SK-N-SH (cell line): ENCODE results near the gene GOLPH3. TPM values are rescaled to one million over a fixed set of nuclear protein-coding genes. Genes with fewer than 3 reads are reported as not detected.

Experiments used
- CTCF ChIA-PET: fragments of 300-600, 350-600 bp; formaldehyde crosslinking; extraction: SDS; loops from one replicate; lab custom pipeline; 2021; lab: Yijun Ruan, JAX
- POLR2A ChIA-PET: fragments of 350-600 bp; sonication (Branson Sonifier 250); formaldehyde crosslinking; extraction: SDS; loops from one replicate; lab custom pipeline; 2020; ENCODE audit warnings: antibody characterized with exemption, inconsistent platforms; lab: Yijun Ruan, JAX
- DNase-seq: peaks from one replicate; pipeline ENCODE4 v3.0.0; 2012
- H2AFZ ChIP-seq: fragments of 200-600 bp; sonication (generic); 2 replicates; pipeline ENCODE4 v1.8.1; 2016; ENCODE audit warnings: antibody characterized with exemption, mild to moderate bottlenecking, low read depth
- H3F3A ChIP-seq: fragments of 200-600 bp; sonication (generic); replicated peaks from 2 replicates; pipeline ENCODE3; 2016; ENCODE audit warnings: antibody characterized with exemption, mild to moderate bottlenecking; ENCODE audit not compliant: insufficient read depth
- H3K27ac ChIP-seq, 2 experiments: fragments of 200-500 bp in 1 of 2; fragments of 200-600 bp in 1 of 2; sonication (Bioruptor generic) in 1 of 2; sonication (generic), shearing (Covaris generic) in 1 of 2; 2 replicates each; pipeline versions ENCODE4 v1.5.1 to v1.6.1; 2014 to 2016; ENCODE audit warnings: low read depth in 2 of 2, inconsistent platforms in 1 of 2, low read length in 1 of 2, mild to moderate bottlenecking in 1 of 2, mixed read lengths in 1 of 2
- H3K27me3 ChIP-seq: fragments of 200-600 bp; sonication (generic), shearing (Covaris generic); 2 replicates; pipeline ENCODE4 v1.6.1; 2016; ENCODE audit warnings: mixed run types; ENCODE audit not compliant: insufficient read depth
- H3K36me3 ChIP-seq, 2 experiments: fragments of 200-500 bp in 1 of 2; fragments of 200-600 bp in 1 of 2; sonication (Bioruptor generic) in 1 of 2; sonication (generic) in 1 of 2; replicated peaks in 1 of 2; 2 replicates each; pipeline versions ENCODE3 to v1.5.1; 2014 to 2016; ENCODE audit warnings: low read length in 1 of 2, mild to moderate bottlenecking in 1 of 2; ENCODE audit not compliant: insufficient read depth in 2 of 2, control insufficient read depth in 1 of 2
- H3K4me1 ChIP-seq, 2 experiments: fragments of 200-500 bp in 1 of 2; fragments of 200-600 bp in 1 of 2; sonication (Bioruptor generic) in 1 of 2; sonication (generic), shearing (Covaris generic) in 1 of 2; 2 replicates each; pipeline versions ENCODE4 v1.5.1 to v1.6.1; 2014 to 2016; ENCODE audit warnings: low read depth in 1 of 2, low read length in 1 of 2, mixed run types in 1 of 2; ENCODE audit not compliant: insufficient read depth in 2 of 2, control insufficient read depth in 1 of 2
- H3K4me2 ChIP-seq: fragments of 200-600 bp; sonication (generic), shearing (Covaris generic); 2 replicates; pipeline ENCODE4 v1.6.1; 2017; ENCODE audit warnings: mixed run types
- H3K4me3 ChIP-seq, 2 experiments: fragments of 200-500 bp in 1 of 2; fragments of 200-600 bp in 1 of 2; sonication (Bioruptor generic) in 1 of 2; sonication (generic), shearing (Covaris generic) in 1 of 2; 2 replicates each; pipeline versions ENCODE4 v1.5.1 to v1.8.1; 2014 to 2016; ENCODE audit warnings: low read depth in 2 of 2, inconsistent platforms in 1 of 2, low read length in 1 of 2, mild to moderate bottlenecking in 1 of 2, mixed read lengths in 1 of 2, moderate library complexity in 1 of 2
- H3K79me2 ChIP-seq: fragments of 200-600 bp; sonication (generic); 2 replicates; pipeline ENCODE4 v1.8.1; 2017; ENCODE audit warnings: mild to moderate bottlenecking; ENCODE audit not compliant: insufficient read depth
- H3K9ac ChIP-seq: fragments of 200-600 bp; sonication (generic); 2 replicates; pipeline ENCODE4 v1.6.1; 2017; ENCODE audit warnings: mixed run types
- H3K9me2 ChIP-seq: fragments of 200-600 bp; sonication (generic); 2 replicates; pipeline ENCODE4 v1.6.1; 2017; ENCODE audit warnings: mixed run types
- H3K9me3 ChIP-seq: fragments of 200-600 bp; sonication (generic); 2 replicates; pipeline ENCODE4 v1.6.1; 2017; ENCODE audit warnings: mixed run types, mild to moderate bottlenecking, moderate library complexity
- H4K20me1 ChIP-seq: fragments of 200-600 bp; sonication (generic); 2 replicates; pipeline ENCODE4 v1.6.1; 2017; ENCODE audit warnings: mild to moderate bottlenecking, mixed run types; ENCODE audit not compliant: insufficient read depth
- EP300 ChIP-seq, 2 experiments: IDR thresholded peaks; 2 replicates each; pipeline versions ENCODE4 v1.4.0 to v1.6.1; 2012; ENCODE audit warnings: borderline replicate concordance in 1 of 2, low read depth in 1 of 2, low read length in 1 of 2
- EZH2phosphoT487 ChIP-seq: fragments of 200-600 bp; sonication (generic); IDR thresholded peaks from 2 replicates; pipeline ENCODE4 v1.6.1; 2017; ENCODE audit warnings: low read depth, mixed run types, mild to moderate bottlenecking, antibody characterized with exemption, moderate library complexity, borderline replicate concordance
- FOXJ3 ChIP-seq: sonication (generic); formaldehyde crosslinking; IDR thresholded peaks from 2 replicates; pipeline ENCODE4 v1.5.1; 2020; ENCODE audit warnings: mild to moderate bottlenecking, missing genetic modification reagents
- FOXM1 ChIP-seq: IDR thresholded peaks from 2 replicates; pipeline ENCODE4 v1.4.0; 2012; ENCODE audit warnings: low read depth, mild to moderate bottlenecking
- GATA2 ChIP-seq: sonication (generic); formaldehyde crosslinking; IDR thresholded peaks from 2 replicates; pipeline ENCODE4 v1.5.0; 2020; ENCODE audit warnings: mild to moderate bottlenecking, missing genetic modification reagents
- JUND ChIP-seq: IDR thresholded peaks from 2 replicates; pipeline ENCODE4 v1.4.0; 2012
- MEF2A ChIP-seq: IDR thresholded peaks from 2 replicates; pipeline ENCODE4 v1.4.0; 2012; ENCODE audit warnings: low read depth, borderline replicate concordance
- RCOR1 ChIP-seq: fragments of 150-350 bp; IDR thresholded peaks from 2 replicates; pipeline ENCODE4 v1.6.1; 2017; ENCODE audit warnings: antibody characterized with exemption, low read length
- RFX5 ChIP-seq: IDR thresholded peaks from 2 replicates; pipeline ENCODE4 v1.6.1; 2012; ENCODE audit warnings: mild to moderate bottlenecking, improper control_type of control experiment, low read length
- RXRA ChIP-seq: IDR thresholded peaks from 2 replicates; pipeline ENCODE4 v1.4.0; 2012; ENCODE audit warnings: low read depth, mild to moderate bottlenecking, borderline replicate concordance
- SIN3A ChIP-seq: IDR thresholded peaks from 2 replicates; pipeline ENCODE4 v1.6.1; 2012; ENCODE audit warnings: low read depth, mild to moderate bottlenecking, low read length, moderate library complexity, borderline replicate concordance
- SMC3 ChIP-seq: IDR thresholded peaks from 2 replicates; pipeline ENCODE4 v1.6.1; 2012; ENCODE audit warnings: low read depth, low read length, improper control_type of control experiment
- TEAD4 ChIP-seq: IDR thresholded peaks from 2 replicates; pipeline ENCODE4 v1.4.0; 2012; ENCODE audit warnings: mild to moderate bottlenecking, borderline replicate concordance; ENCODE audit not compliant: insufficient read depth
- WGBS: methylation state at CpG from one replicate; pipeline ENCODE4 v1.1.6; 2017; ENCODE audit warnings: low lambda C conversion rate; 5-methylcytosine and 5-hydroxymethylcytosine counted together
- polyA plus RNA-seq, 3 experiments: library from polyadenylated mRNA; depleted of rRNA; stranded (reverse); fragments of >200 nt; gene quantifications; 2 replicates each; pipeline ENCODE4 v1.2.3, GENCODE V29; 2012
- TF ChIP-seq, protein P1 (sequence below): fragments of 200-600 bp; sonication (generic); IDR thresholded peaks from 2 replicates; pipeline ENCODE4 v1.6.1; 2017; ENCODE audit warnings: antibody characterized with exemption, mild to moderate bottlenecking, moderate library complexity
- TF ChIP-seq, protein P2 (sequence below): IDR thresholded peaks from 2 replicates; pipeline ENCODE4 v1.4.0; 2012; ENCODE audit warnings: low read depth, borderline replicate concordance
- TF ChIP-seq, protein P3 (sequence below): IDR thresholded peaks from 2 replicates; pipeline ENCODE4 v1.4.0; 2012; ENCODE audit warnings: low read depth, borderline replicate concordance
- TF ChIP-seq, protein P4 (sequence below): fragments of 150-350 bp; IDR thresholded peaks from 2 replicates; pipeline ENCODE4 v1.6.1; 2017; ENCODE audit warnings: antibody characterized with exemption, low read length, low read depth, borderline replicate concordance

GOLPH3 gene
- polyA plus RNA-seq, 1 of the 3 experiments (the other 2 are of a cell fraction), result 25.5 TPM

DNA sequence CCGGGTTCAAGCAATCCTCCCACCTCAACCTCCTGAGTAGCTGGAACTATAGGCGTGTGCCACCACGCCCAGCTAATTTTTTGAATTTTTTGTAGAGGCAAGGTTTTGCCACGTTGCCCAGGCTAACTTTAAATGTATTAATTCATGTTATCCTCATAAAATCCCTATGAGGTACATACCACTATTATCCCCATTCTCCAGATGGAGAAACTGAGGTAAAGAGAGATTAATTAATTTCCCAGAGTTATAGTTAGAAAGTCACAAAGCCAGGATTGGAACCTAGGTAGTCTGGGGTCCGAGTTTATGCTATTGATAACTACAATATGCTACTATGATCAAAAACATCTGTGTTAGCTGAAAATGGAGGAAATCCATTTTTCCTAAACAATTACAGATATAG lies 31.9 kb upstream of the GOLPH3 start:
- 62% methylated on average over 5 of the region's 5 CpGs for WGBS
- Histone ChIP-seq H3F3A (peaks cover 7% of the 10 kb centered on the region), H3K79me2 (no peaks in the 10 kb centered on the region), H4K20me1 (no peaks in the 10 kb centered on the region), H3K27me3 (no peaks in the 10 kb centered on the region), H3K4me3 (no peak overlapping the region), H3K4me1 (peaks cover 0 to 2% of the 10 kb centered on the region in 2 experiments; a peak in 1 of 4 replicates), H2AFZ (no peak overlapping the region), H3K9ac (no peak overlapping the region), H3K27ac (no peak overlapping the region), H3K9me3 (no peaks in the 10 kb centered on the region), H3K36me3 (no peaks in the 10 kb centered on the region), H3K9me2 (no peaks in the 10 kb centered on the region), H3K4me2 (no peak overlapping the region)
- no peak for DNase-seq
- ChIA-PET CTCF (interaction anchor here (0.7 to 1.3 kb wide), 3 partner anchors 9 to 125 kb away, joined by 3 read pairs; no protein-coding TSS in a partner anchor), POLR2A (no interaction called here)
- TF ChIP-seq RCOR1, result no peak

DNA sequence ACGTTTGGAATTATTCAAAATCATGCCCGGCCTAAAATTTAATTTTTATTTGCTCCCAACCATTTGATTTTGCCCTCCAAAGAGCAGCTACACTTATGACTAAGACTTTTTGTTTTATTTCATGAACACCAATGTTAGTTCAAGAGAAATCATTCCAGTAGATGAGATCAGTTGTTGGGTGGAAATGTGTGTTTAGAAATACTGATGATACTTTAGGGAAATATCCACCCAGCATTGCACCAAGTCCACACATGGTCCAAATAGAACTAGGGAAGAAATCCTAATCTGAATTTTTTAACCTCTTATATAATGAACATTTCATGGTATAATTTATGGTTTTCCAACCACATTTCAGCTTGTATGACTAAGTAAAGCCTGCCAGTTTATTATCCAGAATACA lies 28.3 kb upstream of the GOLPH3 start:
- TF ChIP-seq, protein P1, sequence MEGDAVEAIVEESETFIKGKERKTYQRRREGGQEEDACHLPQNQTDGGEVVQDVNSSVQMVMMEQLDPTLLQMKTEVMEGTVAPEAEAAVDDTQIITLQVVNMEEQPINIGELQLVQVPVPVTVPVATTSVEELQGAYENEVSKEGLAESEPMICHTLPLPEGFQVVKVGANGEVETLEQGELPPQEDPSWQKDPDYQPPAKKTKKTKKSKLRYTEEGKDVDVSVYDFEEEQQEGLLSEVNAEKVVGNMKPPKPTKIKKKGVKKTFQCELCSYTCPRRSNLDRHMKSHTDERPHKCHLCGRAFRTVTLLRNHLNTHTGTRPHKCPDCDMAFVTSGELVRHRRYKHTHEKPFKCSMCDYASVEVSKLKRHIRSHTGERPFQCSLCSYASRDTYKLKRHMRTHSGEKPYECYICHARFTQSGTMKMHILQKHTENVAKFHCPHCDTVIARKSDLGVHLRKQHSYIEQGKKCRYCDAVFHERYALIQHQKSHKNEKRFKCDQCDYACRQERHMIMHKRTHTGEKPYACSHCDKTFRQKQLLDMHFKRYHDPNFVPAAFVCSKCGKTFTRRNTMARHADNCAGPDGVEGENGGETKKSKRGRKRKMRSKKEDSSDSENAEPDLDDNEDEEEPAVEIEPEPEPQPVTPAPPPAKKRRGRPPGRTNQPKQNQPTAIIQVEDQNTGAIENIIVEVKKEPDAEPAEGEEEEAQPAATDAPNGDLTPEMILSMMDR, result no peak
- TF ChIP-seq FOXM1 (no peak), SIN3A (no peak), SMC3 (no peak), FOXJ3 (CRISPR knock-in tag) (no peak), GATA2 (no peak), RXRA (no peak), JUND (no peak), MEF2A (no peak), RFX5 (no peak), EP300 (IDR thresholded peaks at IDR 0.05; ENCODE audit: borderline replicate concordance in 1 of 2, low read depth in 1 of 2, low read length in 1 of 2) (no peak), TEAD4 (no peak), EZH2phosphoT487 (no peak)
- TF ChIP-seq, protein P2, sequence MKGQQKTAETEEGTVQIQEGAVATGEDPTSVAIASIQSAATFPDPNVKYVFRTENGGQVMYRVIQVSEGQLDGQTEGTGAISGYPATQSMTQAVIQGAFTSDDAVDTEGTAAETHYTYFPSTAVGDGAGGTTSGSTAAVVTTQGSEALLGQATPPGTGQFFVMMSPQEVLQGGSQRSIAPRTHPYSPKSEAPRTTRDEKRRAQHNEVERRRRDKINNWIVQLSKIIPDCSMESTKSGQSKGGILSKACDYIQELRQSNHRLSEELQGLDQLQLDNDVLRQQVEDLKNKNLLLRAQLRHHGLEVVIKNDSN, result no peak
- TF ChIP-seq, protein P3, sequence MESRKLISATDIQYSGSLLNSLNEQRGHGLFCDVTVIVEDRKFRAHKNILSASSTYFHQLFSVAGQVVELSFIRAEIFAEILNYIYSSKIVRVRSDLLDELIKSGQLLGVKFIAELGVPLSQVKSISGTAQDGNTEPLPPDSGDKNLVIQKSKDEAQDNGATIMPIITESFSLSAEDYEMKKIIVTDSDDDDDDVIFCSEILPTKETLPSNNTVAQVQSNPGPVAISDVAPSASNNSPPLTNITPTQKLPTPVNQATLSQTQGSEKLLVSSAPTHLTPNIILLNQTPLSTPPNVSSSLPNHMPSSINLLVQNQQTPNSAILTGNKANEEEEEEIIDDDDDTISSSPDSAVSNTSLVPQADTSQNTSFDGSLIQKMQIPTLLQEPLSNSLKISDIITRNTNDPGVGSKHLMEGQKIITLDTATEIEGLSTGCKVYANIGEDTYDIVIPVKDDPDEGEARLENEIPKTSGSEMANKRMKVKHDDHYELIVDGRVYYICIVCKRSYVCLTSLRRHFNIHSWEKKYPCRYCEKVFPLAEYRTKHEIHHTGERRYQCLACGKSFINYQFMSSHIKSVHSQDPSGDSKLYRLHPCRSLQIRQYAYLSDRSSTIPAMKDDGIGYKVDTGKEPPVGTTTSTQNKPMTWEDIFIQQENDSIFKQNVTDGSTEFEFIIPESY, result no peak
- TF ChIP-seq, protein P4, sequence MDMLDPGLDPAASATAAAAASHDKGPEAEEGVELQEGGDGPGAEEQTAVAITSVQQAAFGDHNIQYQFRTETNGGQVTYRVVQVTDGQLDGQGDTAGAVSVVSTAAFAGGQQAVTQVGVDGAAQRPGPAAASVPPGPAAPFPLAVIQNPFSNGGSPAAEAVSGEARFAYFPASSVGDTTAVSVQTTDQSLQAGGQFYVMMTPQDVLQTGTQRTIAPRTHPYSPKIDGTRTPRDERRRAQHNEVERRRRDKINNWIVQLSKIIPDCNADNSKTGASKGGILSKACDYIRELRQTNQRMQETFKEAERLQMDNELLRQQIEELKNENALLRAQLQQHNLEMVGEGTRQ, result no peak
- POLR2A ChIA-PET, result no interaction called here
- no peak for DNase-seq
- WGBS, result 91% methylated on average over 2 of the region's 2 CpGs
- Histone ChIP-seq H3K36me3 (no peaks in the 10 kb centered on the region), H3K27ac (no peak overlapping the region), H2AFZ (no peak overlapping the region), H3K4me2 (no peak overlapping the region), H3F3A (peaks cover 10% of the 10 kb centered on the region), H3K9me2 (no peaks in the 10 kb centered on the region), H3K79me2 (no peaks in the 10 kb centered on the region), H3K4me3 (no peak overlapping the region), H3K27me3 (no peaks in the 10 kb centered on the region), H3K9me3 (no peaks in the 10 kb centered on the region), H3K9ac (no peak overlapping the region), H4K20me1 (no peaks in the 10 kb centered on the region), H3K4me1 (no peaks in the 10 kb centered on the region; a peak in 1 of 4 replicates)
- CTCF ChIA-PET, result interaction anchor here (0.9 kb wide), 1 partner anchor 8 kb away, joined by 3 read pairs; no protein-coding TSS in a partner anchor
